ENCODE results near the gene SYTL3. TPM values are rescaled to one million over a fixed set of nuclear protein-coding genes. Genes with fewer than 3 reads are reported as not detected.

Gene SYTL3
- total RNA-seq, 1 donor from 2014 or later: 13.9 TPM

DNA sequence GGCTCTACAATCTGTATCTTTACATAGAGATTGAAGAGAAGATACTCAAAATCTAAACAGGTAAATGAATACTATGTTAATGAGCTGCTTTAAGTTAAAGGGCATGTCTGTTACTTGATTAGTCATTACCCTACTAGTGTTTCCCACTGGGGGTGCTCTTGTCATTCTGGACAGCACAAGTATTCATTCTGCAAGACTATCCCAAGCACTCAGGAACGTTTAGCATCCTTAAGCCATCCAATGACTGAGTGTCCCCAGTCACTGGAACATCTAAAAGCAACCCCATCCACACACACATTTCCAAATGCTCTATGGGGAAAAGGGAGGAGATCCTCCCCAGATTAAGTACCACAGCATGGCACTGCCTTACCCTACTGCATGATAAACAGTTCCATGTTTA is 143.6 kb downstream of the SYTL3 start:
- peaks cover 87% of the 10 kb centered on the region for H3K4me1 ChIP-seq

DNA sequence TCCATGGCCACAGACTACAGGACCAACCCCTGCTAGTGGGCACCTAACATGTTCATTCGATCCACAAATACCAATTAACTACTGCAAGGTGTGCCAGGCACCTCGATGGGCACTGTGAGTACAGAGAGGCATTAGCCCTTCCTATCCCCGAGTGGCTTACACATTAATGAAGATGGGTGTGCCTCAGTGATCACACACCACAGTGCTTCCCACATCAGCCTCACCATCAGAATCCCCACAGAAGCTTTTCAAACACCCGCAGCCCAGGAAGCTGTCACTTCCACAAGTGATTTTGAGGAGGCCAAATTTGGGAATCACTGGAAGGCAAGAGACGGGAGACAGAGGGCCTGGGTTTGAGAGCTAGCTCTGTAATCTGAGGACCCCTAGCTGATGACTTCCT is 145.7 kb downstream of the SYTL3 start:
- no peaks in the 10 kb centered on the region for H3K36me3 ChIP-seq
- intact Hi-C loops (cut with DNase I): no loop called here
- no peaks in the 10 kb centered on the region for H3K9me3 ChIP-seq
- no peaks in the 10 kb centered on the region for H3K27me3 ChIP-seq (ENCODE audit: low read depth)
- H3K4me1 ChIP-seq: peaks cover 93% of the 10 kb centered on the region
- peak; percentile 4 to 16 for ATAC-seq
- no peak overlapping the region for H3K4me3 ChIP-seq
- H3K27ac ChIP-seq: no peak overlapping the region
- TF ChIP-seq, protein P1, sequence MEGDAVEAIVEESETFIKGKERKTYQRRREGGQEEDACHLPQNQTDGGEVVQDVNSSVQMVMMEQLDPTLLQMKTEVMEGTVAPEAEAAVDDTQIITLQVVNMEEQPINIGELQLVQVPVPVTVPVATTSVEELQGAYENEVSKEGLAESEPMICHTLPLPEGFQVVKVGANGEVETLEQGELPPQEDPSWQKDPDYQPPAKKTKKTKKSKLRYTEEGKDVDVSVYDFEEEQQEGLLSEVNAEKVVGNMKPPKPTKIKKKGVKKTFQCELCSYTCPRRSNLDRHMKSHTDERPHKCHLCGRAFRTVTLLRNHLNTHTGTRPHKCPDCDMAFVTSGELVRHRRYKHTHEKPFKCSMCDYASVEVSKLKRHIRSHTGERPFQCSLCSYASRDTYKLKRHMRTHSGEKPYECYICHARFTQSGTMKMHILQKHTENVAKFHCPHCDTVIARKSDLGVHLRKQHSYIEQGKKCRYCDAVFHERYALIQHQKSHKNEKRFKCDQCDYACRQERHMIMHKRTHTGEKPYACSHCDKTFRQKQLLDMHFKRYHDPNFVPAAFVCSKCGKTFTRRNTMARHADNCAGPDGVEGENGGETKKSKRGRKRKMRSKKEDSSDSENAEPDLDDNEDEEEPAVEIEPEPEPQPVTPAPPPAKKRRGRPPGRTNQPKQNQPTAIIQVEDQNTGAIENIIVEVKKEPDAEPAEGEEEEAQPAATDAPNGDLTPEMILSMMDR (IDR thresholded peaks at IDR 0.05): no peak
- no peak for DNase-seq

More for the DNA sequence above, 143.6 kb downstream of the SYTL3 start:
- H3K4me3 ChIP-seq: no peak overlapping the region
- H3K36me3 ChIP-seq: peaks cover 10% of the 10 kb centered on the region
- TF ChIP-seq, protein P1 (IDR thresholded peaks at IDR 0.05): peak; percentile 31
- no peak overlapping the region for H3K27ac ChIP-seq
- no peaks in the 10 kb centered on the region for H3K27me3 ChIP-seq (ENCODE audit: low read depth)
- intact Hi-C loops (cut with DNase I): no loop called here
- DNase-seq (no peak), ATAC-seq (peak; percentile 22 to 50)
- no peaks in the 10 kb centered on the region for H3K9me3 ChIP-seq

DNA sequence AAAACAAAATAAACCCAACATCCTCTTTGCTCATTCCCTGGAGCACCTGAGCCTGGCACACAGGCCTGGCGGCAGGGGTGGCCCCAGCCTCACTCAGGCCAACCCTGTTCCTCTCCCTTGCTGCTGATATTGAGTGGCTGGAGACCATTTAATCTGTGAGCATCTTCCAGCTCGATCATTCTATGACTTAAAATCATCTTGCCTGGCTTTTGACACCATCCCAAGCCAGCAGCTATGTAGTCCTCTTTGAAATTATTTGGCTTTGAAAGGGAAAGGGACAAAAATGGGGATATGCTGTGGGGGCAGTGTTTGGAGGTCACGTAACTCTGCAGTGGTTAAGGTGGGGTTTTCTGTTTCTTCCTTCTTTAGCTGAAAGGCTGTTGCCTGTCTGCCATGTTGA is 146.5 kb downstream of the SYTL3 start:
- peaks cover 94% of the 10 kb centered on the region for H3K4me1 ChIP-seq
- no peak for DNase-seq
- TF ChIP-seq, protein P1 (IDR thresholded peaks at IDR 0.05): no peak
- H3K27ac ChIP-seq: peak overlapping the region; percentile 5
- H3K27me3 ChIP-seq (ENCODE audit: low read depth): no peaks in the 10 kb centered on the region
- H3K9me3 ChIP-seq: no peaks in the 10 kb centered on the region
- intact Hi-C loops (cut with DNase I): no loop called here
- ATAC-seq: no peak
- H3K4me3 ChIP-seq: no peak overlapping the region
- no peaks in the 10 kb centered on the region for H3K36me3 ChIP-seq

DNA sequence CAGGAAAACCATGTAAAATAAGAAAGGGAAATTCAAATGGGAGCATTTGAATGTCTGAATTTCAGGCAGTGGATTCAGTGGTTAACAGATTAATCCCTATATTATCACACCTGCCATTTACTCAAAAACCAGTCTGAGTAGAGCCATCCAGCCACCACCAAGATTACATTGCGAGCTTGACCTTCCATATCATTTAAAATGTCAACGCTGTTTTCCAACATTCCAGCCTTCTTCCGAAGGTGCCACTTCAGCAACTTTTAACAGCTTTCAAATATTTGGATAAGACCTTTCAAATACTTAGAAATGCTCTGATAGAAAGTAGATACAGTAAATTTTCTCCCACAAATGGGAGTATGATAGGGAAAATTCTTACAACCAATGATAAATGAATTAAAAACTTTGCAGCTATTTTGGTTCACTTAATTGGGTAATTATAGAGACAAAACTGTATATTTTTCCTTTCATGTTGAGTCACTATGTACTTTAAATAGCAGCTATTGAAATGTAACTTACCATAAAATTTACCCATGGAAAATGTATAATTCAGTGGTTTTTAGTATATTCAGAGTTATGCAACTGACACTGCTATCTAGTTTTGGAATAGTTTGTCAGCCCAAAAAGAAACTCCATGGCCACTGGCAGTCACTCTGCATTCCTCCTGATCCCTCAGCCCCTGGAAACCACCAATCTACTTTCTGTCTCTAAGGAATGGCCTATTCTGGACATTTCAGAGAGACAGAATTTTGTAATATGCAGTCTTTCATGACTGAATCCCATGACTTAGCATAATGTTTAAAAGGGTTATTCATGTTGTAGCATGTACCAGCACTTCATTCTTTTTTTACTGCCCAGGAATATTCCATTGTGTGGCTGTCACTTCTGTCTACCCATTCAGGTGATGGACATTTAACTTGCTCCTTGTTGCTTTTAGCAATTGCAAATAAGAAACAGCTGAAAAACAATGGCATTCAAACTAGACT is 147.8 kb downstream of the SYTL3 start:
- DNase-seq: no peak
- no peak overlapping the region for H3K4me3 ChIP-seq

DNA sequence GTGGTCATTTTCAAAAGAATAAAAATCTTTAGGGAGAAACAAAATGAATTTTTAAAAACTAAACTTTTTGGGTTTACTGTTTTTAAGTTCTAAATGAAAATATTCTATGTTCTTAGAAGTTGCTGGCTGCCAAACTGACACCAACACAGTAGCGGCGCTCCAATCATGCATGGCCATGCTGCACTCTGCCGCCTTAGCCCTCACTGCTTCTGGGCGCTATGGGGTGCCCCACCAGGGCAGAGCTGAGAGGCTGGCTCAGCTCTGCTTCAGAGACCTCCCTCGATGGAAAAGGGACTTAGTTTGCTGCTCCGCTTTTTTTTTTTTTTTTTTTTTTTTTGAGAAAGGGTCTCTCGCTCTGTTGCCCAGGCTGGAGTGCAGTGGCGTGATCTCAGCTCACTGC is 148.5 kb downstream of the SYTL3 start:
- no peaks in the 10 kb centered on the region for H3K27me3 ChIP-seq (ENCODE audit: low read depth)
- peak overlapping the region; percentile 12 for H3K27ac ChIP-seq
- no peak overlapping the region for H3K4me3 ChIP-seq
- peaks cover 96% of the 10 kb centered on the region for H3K4me1 ChIP-seq
- no peak for DNase-seq
- H3K9me3 ChIP-seq: no peaks in the 10 kb centered on the region
- no peaks in the 10 kb centered on the region for H3K36me3 ChIP-seq
- TF ChIP-seq, protein P1 (IDR thresholded peaks at IDR 0.05): no peak
- no peak for ATAC-seq
- intact Hi-C loops (cut with DNase I): no loop called here

More for the DNA sequence above, 147.8 kb downstream of the SYTL3 start:
- ATAC-seq: no peak
- Histone ChIP-seq H3K9me3 (no peaks in the 10 kb centered on the region), H3K27me3 (ENCODE audit: low read depth) (no peaks in the 10 kb centered on the region), H3K36me3 (no peaks in the 10 kb centered on the region), H3K4me1 (peaks cover 96% of the 10 kb centered on the region), H3K27ac (peak overlapping the region; percentile 12)
- TF ChIP-seq, protein P1 (IDR thresholded peaks at IDR 0.05): no peak
- intact Hi-C loops (cut with DNase I): no loop called here
